DND-41 (cell line): Measurements from ENCODE around the gene SDSL.

Experiments
- ATAC-seq: fragments of 200-7000 bp; cut with Tn5 transposase; 3 replicates; pipeline ENCODE4 v1.9.1; 2021; ENCODE audit warnings: low read depth; ENCODE audit not compliant: insufficient read depth
- DNase-seq: peaks from one replicate; pipeline ENCODE4 v3.0.0-alpha.2; 2020
- H2AFZ ChIP-seq: 2 replicates; pipeline ENCODE4 v1.6.0; 2012; ENCODE audit warnings: low read depth, low read length
- H3K27ac ChIP-seq: 2 replicates; pipeline ENCODE4 v1.5.1; 2012; ENCODE audit warnings: low read length, inconsistent platforms
- H3K27me3 ChIP-seq: fragments of 200-600 bp; sonication (generic); 2 replicates; pipeline ENCODE4 v1.6.0; 2012; ENCODE audit warnings: low read length, mild to moderate bottlenecking, inconsistent platforms; ENCODE audit not compliant: insufficient read depth, poor library complexity
- H3K36me3 ChIP-seq: 2 replicates; pipeline ENCODE4 v1.5.1; 2012; ENCODE audit warnings: low read length, inconsistent platforms; ENCODE audit not compliant: insufficient read depth
- H3K4me1 ChIP-seq: 2 replicates; pipeline ENCODE4 v1.5.1; 2012; ENCODE audit warnings: mild to moderate bottlenecking, low read length; ENCODE audit not compliant: insufficient read depth
- H3K4me2 ChIP-seq: 2 replicates; pipeline ENCODE4 v1.6.0; 2012; ENCODE audit warnings: mild to moderate bottlenecking, moderate library complexity, low read length, inconsistent platforms; ENCODE audit not compliant: insufficient read depth
- H3K4me3 ChIP-seq, 2 experiments: fragments of 200-600 bp in 1 of 2; shearing (Covaris generic) in 1 of 2; 2 replicates each; pipeline ENCODE4 v1.5.1; 2012 to 2016; ENCODE audit warnings: inconsistent platforms in 2 of 2, low read length in 2 of 2, mild to moderate bottlenecking in 2 of 2, low read depth in 1 of 2, moderate library complexity in 1 of 2
- H3K79me2 ChIP-seq: 2 replicates; pipeline ENCODE4 v1.6.0; 2012; ENCODE audit warnings: low read length, inconsistent platforms; ENCODE audit not compliant: insufficient read depth
- H3K9ac ChIP-seq: 2 replicates; pipeline ENCODE4 v1.6.0; 2012; ENCODE audit warnings: low read depth, mild to moderate bottlenecking, inconsistent platforms, low read length, moderate library complexity
- H3K9me3 ChIP-seq: 2 replicates; pipeline ENCODE4 v1.5.1; 2012; ENCODE audit warnings: low read length, moderate library complexity, mild to moderate bottlenecking, inconsistent platforms; ENCODE audit not compliant: insufficient read depth, severe bottlenecking
- H4K20me1 ChIP-seq: 2 replicates; pipeline ENCODE4 v1.6.0; 2012; ENCODE audit warnings: low read length; ENCODE audit not compliant: insufficient read depth
- CTCF ChIP-seq: IDR thresholded peaks from 2 replicates; pipeline ENCODE4 v1.5.1; 2012; ENCODE audit warnings: borderline replicate concordance, low read length, moderate library complexity, mild to moderate bottlenecking; ENCODE audit not compliant: poor library complexity, severe bottlenecking; ENCODE audit errors: extremely low read depth
- EZH2 ChIP-seq: IDR thresholded peaks from 3 replicates; pipeline ENCODE4 v1.6.1; 2012; ENCODE audit warnings: borderline replicate concordance, low read depth, mild to moderate bottlenecking, moderate library complexity, low read length, inconsistent platforms; ENCODE audit not compliant: severe bottlenecking

The SDSL gene

GRCh38 chr12:113479590-113480335, 57.6 kb downstream of the SDSL start:
- H3K4me3 ChIP-seq, result no peak overlapping the region
- no peak for ATAC-seq
- TF ChIP-seq CTCF (no peak), EZH2 (no peak)
- no peak overlapping the region for H3K27ac ChIP-seq
- H3K79me2 ChIP-seq, result no peaks in the 10 kb centered on the region
- no peak overlapping the region for H3K4me2 ChIP-seq
- H3K36me3 ChIP-seq, result no peaks in the 10 kb centered on the region
- H3K9ac ChIP-seq, result no peak overlapping the region
- no peaks in the 10 kb centered on the region for H3K4me1 ChIP-seq
- no peaks in the 10 kb centered on the region for H3K9me3 ChIP-seq
- H3K27me3 ChIP-seq, result peaks cover 2% of the 10 kb centered on the region
- peak; percentile 29 for DNase-seq
- no peaks in the 10 kb centered on the region for H4K20me1 ChIP-seq
- no peak overlapping the region for H2AFZ ChIP-seq

GRCh38 chr12:113480336-113480971, 58.3 kb downstream of the SDSL start:
- no peaks in the 10 kb centered on the region for H3K79me2 ChIP-seq
- no peak overlapping the region for H3K4me3 ChIP-seq
- no peak overlapping the region for H3K9ac ChIP-seq
- H3K27me3 ChIP-seq, result peaks cover 3% of the 10 kb centered on the region
- no peaks in the 10 kb centered on the region for H3K4me1 ChIP-seq
- no peak overlapping the region for H3K4me2 ChIP-seq
- no peak overlapping the region for H3K27ac ChIP-seq
- H4K20me1 ChIP-seq, result no peaks in the 10 kb centered on the region
- no peaks in the 10 kb centered on the region for H3K9me3 ChIP-seq
- DNase-seq (no peak), ATAC-seq (no peak)
- TF ChIP-seq CTCF, result no peak
- H2AFZ ChIP-seq, result no peak overlapping the region
- H3K36me3 ChIP-seq, result no peaks in the 10 kb centered on the region

GRCh38 chr12:113482334-113482733, 60.2 kb downstream of the SDSL start:
- H4K20me1 ChIP-seq, result no peaks in the 10 kb centered on the region
- TF ChIP-seq CTCF (no peak), EZH2 (no peak)
- no peaks in the 10 kb centered on the region for H3K79me2 ChIP-seq
- peaks cover 7% of the 10 kb centered on the region for H3K27me3 ChIP-seq
- ATAC-seq (no peak), DNase-seq (no peak)
- no peaks in the 10 kb centered on the region for H3K4me1 ChIP-seq
- no peak overlapping the region for H3K4me3 ChIP-seq
- no peaks in the 10 kb centered on the region for H3K9me3 ChIP-seq
- no peak overlapping the region for H3K9ac ChIP-seq
- no peak overlapping the region for H2AFZ ChIP-seq
- H3K27ac ChIP-seq, result no peak overlapping the region
- H3K4me2 ChIP-seq, result no peak overlapping the region
- H3K36me3 ChIP-seq, result no peaks in the 10 kb centered on the region
